Non-pigmented ciliary epithelial cell (primary cell): ENCODE results near the gene GPR84.

ENCODE experiments used
- DNase-seq: peaks from one replicate; pipeline ENCODE4 v3.0.0-alpha.2; 2010; ENCODE audit warnings: low read depth

The GPR84 gene

GRCh38 chr12:54390668-54391551 lies 26.6 kb upstream of the GPR84 start:
- no peak for DNase-seq

- DNase-seq: no peak
Observed at GRCh38 chr12:54390176-54390667, 25.9 kb upstream of the GPR84 start.

GRCh38 chr12:54389607-54390175 lies 25.4 kb upstream of the GPR84 start:
- no peak for DNase-seq

DNA sequence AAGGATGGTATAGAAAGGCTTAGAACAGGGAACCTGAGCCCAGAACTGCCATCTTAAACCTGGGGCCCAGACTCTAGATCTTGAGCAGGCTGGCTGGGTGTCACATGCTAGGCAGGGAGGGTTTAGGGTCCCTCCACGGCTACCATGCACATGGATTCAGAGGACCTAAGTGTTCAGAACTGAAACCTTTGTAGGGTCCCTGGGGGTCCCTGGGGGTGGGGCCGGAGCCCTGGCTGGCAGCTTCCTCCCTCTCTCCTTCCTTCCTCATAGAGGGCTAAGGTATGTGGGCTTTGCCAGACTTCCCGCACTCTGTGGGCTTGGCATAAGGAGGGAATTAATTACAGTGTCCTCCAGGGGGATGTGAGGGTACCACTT lies 24.8 kb upstream of the GPR84 start:
- DNase-seq: no peak

DNA sequence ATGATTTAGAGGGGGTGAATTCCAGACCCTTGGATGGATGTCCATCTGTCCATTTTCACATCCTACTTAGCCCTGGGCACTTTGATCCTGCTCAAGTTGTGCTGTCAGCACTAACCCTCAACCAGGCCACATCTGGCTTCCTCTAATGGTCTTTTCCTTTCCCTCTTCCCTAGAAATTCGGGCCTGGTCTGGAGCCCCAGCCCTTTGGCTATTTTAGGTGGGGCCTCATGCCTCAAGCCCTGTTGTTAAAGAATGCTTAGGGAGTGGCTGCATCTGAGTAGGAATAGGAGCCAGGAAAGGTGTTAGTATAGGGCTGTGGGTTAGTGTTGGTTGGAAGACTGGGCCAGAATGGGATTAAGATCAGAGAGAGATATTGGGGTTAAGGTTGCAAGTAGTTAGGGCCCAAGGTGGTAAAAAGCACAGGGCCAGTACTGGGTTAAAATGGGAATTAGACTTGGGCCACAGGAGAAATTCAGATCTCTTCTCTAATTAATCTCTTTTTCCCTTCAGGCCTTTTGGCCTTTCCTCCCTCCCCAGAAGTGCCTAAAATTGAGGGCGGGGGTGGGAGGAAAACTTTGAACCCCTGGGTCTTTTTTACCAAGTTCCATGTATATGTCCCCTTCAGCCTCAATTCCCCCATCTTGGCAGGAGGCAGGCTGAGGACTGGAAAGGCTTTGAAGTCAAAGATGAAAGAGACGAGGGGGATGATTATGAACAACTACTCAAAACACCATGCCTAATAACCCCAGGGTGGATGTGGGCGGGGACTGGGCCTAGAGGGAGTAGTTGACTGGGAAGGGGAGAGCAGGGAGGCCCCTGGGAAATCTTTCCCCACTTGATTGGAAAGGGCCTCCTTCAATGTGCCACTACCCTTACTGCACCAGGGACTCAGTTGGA lies 24.2 kb upstream of the GPR84 start:
- DNase-seq: no peak

- no peak for DNase-seq
Observed at GRCh38 chr12:54387114-54387467, 22.8 kb upstream of the GPR84 start.

- DNase-seq: no peak
Observed at GRCh38 chr12:54386403-54387113, 22.3 kb upstream of the GPR84 start.

- DNase-seq: no peak
Observed at GRCh38 chr12:54385251-54385914, 21.1 kb upstream of the GPR84 start.

DNA sequence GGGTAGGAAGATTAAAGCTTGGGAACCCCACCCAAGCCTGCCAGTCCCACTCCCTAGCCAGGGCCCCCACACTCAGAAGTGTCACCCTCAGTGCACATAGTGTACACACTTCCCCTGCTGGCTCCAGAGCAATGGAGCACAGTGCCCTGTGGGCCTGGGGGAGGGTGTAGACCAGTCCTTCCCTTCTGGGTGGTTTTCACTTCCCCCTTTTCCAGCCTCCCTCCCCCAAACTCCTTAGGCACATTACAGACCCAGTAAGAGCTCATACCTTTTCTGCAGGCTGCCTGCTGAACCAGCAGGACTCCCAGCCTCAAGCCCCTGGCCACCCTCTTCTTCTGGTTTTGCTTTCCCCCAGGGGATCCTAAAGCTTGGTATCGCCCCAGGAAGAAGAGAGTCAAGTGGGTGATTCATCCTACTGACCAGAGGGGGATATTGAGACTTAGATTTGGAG lies 20.3 kb upstream of the GPR84 start, which contains the start of gene ZNF385A:
Gene ZNF385A, minus strand, starts transcription at position 143 of the 451 bp plus-strand sequence. CDS start 219 bp downstream, outside the sequence.
- DNase-seq: no peak

DNA sequence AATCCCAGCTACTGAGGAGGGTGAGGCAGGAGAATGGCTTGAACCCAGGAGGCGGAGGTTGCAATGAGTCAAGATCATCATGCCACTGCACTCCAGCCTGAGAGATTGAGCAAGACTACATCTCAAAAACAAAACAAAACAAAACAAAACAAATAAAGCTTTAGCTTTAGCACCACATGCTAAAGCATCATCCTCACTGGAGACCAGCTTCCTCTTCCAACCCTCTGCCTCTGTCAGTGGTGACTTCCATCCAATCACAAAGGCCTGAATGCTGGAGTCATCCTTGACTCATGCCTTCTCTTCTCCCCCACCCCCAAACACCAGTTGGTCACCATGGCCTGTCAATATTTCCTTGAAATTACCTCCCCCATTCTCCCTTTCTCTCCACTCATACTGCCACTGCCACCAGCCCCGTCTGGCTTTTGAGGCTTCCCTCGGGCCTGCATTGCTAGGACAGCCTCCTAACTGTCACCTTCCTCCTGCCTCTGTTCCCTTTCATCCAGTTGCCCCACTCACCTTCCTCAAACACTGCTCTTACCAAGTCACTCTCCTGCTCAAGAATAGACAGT lies 18.8 kb upstream of the GPR84 start:
- peak; percentile 83 for DNase-seq

- DNase-seq: no peak
Observed at GRCh38 chr12:54381136-54381535, 16.9 kb upstream of the GPR84 start.

GRCh38 chr12:54379398-54380201 lies 15.3 kb upstream of the GPR84 start:
- peak; percentile 30 for DNase-seq

DNA sequence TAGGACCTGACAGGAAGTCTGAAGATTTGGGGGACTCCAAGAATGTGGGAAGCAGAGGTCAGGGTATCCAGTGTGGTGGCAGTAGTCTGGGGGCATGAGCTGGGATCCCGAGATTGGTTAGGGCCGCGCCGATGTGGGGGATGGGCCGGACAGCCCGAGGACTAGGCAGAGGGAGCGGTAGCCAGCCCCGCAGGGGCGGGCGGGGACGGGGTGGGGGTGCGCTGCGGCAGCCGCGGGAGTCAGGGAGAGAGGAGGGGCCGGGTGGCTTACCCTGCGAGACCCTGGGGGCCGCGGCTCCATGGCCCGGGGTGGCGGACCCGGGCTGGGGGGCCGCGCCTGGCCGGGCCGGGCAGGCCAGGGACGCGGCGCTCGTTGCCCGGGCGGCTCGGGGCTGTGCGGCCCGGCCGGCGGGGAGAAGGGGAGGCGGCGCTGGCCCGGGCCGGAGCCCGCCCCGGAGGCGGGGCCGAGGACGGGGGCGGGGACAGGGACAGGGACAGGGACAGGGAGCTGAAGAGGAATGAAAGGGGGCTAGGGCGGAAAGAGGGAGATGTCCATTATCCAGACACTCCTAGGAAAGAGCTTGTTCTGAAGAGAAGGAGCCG lies 14.6 kb upstream of the GPR84 start:
- no peak for DNase-seq

GRCh38 chr12:54377797-54378515 lies 13.7 kb upstream of the GPR84 start:
- DNase-seq: no peak

- no peak for DNase-seq
Observed at GRCh38 chr12:54377007-54377406, 12.7 kb upstream of the GPR84 start.

DNA sequence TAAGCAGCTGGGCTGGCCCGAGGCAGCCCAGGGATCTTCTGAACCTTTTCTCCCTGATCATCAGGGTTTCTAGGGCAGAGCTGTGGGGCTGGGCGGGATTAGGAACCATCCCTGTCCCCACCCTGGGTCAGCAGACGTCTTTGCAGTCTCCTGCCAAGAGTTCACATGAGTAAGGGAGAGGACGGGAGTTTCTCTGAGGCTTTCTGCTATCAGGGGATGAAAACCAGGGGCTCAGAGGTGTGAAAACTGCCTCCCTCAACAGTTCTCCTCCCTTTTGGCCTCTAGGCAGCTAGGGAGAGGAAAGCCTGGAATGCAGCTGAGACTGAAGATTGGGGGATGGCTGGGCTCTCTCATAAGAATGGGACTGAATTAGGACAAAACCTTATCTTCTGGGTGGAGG lies 12.3 kb upstream of the GPR84 start:
- no peak for DNase-seq

DNA sequence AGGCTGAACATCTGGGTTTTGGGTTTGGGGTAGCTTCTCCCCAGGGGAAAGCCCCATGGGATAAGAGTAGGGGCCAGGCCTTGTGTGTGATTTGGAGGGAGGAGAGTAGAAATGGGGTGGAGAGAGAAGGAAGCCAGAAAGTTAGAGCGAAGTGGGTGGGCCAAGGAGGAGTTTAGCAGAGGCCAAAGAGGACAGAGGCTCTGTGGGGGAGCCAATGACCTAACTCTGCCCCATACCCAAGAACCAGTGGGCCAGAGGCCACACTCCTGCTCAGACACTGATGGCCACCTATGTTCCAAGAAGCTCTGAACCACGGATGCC lies 10.9 kb upstream of the GPR84 start:
- no peak for DNase-seq

GRCh38 chr12:54374562-54375258 lies 10.4 kb upstream of the GPR84 start:
- DNase-seq: no peak
